Pancreas (tissue), 10 donors: ENCODE results near the gene TNRC6B. TPM values are rescaled to one million over a fixed set of nuclear protein-coding genes. Genes with fewer than 3 reads are reported as not detected.

Experiments used
- ATAC-seq, 4 donors: fragments of 200-7000 bp; cut with Tn5 transposase; one replicate each; pipeline versions ENCODE4 v1.8.0 to v1.9.1; 2020; ENCODE audit warnings: mild to moderate bottlenecking in 4 of 4, moderate library complexity in 4 of 4
- DNase-seq, 6 donors: peaks; one replicate each; pipeline ENCODE4 v3.0.0-alpha.2; 2020
- FAIRE-seq: peaks from 2 replicates; lab custom pipeline; 2012; peaks lifted over from hg19 to GRCh38; lab: Jason Lieb, UNC
- H3K27ac ChIP-seq, 4 donors: fragments of 200-600 bp; sonication (generic); 1 replicate in 3 of 4; 2 replicates in 1 of 4; pipeline versions ENCODE4 v1.5.0 to v1.8.0; 2020
- H3K27me3 ChIP-seq, 4 donors: fragments of 200-600 bp; one replicate each; pipeline ENCODE4 v1.8.0; 2021
- H3K36me3 ChIP-seq, 3 donors: fragments of 200-600 bp; sonication (generic) in 1 of 3; one replicate each; pipeline versions ENCODE4 v1.5.0 to v1.8.0; 2020 to 2021
- H3K4me1 ChIP-seq, 3 donors: fragments of 200-600 bp; one replicate each; pipeline ENCODE4 v1.8.0; 2021
- H3K4me3 ChIP-seq, 4 donors: fragments of 200-600 bp; sonication (generic) in 2 of 4; one replicate each; pipeline versions ENCODE4 v1.5.0 to v1.8.0; 2020 to 2021
- H3K9me3 ChIP-seq, 4 donors: fragments of 200-600 bp; one replicate each; pipeline ENCODE4 v1.8.0; 2021
- CTCF ChIP-seq, 4 donors: fragments of 200-600 bp; sonication (generic) in 3 of 4; IDR thresholded peaks; one replicate each; pipeline versions ENCODE4 v1.5.0 to v1.8.0; 2021; ENCODE audit warnings: antibody characterized with exemption in 4 of 4
- WGBS, 2 donors: extraction: QIAGEN DNeasy Blood & Tissue Kit; methylation state at CpG; one replicate each; pipeline ENCODE4 v1.1.7; 2013; 5-methylcytosine and 5-hydroxymethylcytosine counted together
- intact Hi-C, 3 donors: fragments of 100-400 bp; cut with DNase I; formaldehyde crosslinking; loops; one replicate each; pipeline versions ENCODE4 v1.11.1 to v1.14.2; 2022
- polyA plus RNA-seq, 2 donors: library from polyadenylated mRNA; stranded (reverse); fragments of 200-250 nt; gene quantifications; one replicate each; pipeline ENCODE4 v1.2.3, GENCODE V29; 2013
- total RNA-seq, 6 donors: library from RNA; stranded (reverse); fragmentation: NEBNext Ultra II Directional in 4 of 6; extraction: Animal tissue kit (Norgen Biotek cat#: 25700) in 4 of 6; gene quantifications; one replicate each; pipeline versions ENCODE4 v1.2.1 to v1.2.4, GENCODE V29; 2021 to 2023
- donor health status: healthy with polysubstance abuse.
- donor health status: DM: no; HTN: no; CAD: no; lungs with moderate emphysema.
- donor health status: DM: no; HTN: no; CAD: no.
- donor health status: control.
- donor health status: control.
- donor health status: Bipolar disorder and iron deficiency.
- donor health status: DM: yes; HTN: yes; CAD: no.
- donor health status: DM: no; HTN: no; CAD: no.
- donor health status: DM: no; HTN: no; CAD: no.
- donor health status: DM: yes; HTN: yes; CAD: no.

Gene TNRC6B
- total and polyA plus RNA-seq, 8 donors, result 2.2 to 31.3 (median 21.0) TPM

DNA sequence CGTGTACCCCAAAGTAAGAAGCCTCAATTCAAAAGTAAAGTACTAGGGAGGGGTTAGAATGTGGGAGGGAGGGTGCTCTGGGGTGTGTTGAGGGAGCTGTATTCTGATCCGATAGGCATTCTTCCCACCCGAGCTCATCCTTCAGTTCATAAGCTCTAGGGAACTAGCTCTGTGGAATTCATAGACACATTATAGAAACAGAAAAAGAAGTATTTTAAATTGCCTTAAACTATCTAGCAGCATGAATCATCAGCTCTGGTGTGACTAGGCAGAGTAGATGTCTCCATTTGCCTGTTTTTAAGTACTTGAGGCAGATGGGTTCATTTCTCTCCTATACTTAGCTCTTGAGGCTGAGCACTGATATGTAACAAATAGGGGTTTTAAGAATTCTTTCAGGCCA is 185.3 kb downstream of the TNRC6B start:
- TF ChIP-seq CTCF (IDR thresholded peaks at IDR 0.05), result no peak
- 87 to 88% methylated on average over 3 of the region's 3 CpGs for WGBS, 2 donors
- FAIRE-seq, result no peak

DNA sequence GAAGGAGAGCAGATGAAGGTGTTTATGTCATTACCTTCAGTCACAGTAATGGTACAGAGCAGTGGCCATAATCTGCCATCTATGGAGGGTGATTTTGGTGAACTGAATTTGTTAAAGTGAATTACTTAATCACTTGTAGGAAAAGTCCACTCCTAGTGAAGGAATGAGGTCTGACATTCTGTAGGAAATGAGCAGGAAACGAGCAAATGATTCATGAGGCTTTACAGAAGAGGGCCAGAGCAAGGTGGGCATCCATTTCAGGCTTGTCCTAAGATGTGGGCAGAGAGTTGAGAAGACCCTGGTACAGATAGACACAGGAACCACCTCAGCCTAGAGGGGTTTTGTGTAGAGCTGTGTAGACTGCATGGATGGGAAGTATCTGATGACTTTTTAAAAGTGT is 186.7 kb downstream of the TNRC6B start:
- no peak overlapping the region for H3K27ac ChIP-seq
- 85 to 97% methylated on average over 1 of the region's 1 CpG for WGBS, 2 donors
- FAIRE-seq, result no peak

More for the DNA sequence above, 185.3 kb downstream of the TNRC6B start:
- DNase-seq (no peak), ATAC-seq (no peak)
- Histone ChIP-seq H3K36me3 (peaks cover 26 to 85% (median 48%) of the 10 kb centered on the region in 3 donors), H3K9me3 (no peaks in the 10 kb centered on the region), H3K27me3 (no peaks in the 10 kb centered on the region), H3K27ac (no peak overlapping the region), H3K4me1 (no peaks in the 10 kb centered on the region), H3K4me3 (no peak overlapping the region)
- intact Hi-C loops, result no loop called here

DNA sequence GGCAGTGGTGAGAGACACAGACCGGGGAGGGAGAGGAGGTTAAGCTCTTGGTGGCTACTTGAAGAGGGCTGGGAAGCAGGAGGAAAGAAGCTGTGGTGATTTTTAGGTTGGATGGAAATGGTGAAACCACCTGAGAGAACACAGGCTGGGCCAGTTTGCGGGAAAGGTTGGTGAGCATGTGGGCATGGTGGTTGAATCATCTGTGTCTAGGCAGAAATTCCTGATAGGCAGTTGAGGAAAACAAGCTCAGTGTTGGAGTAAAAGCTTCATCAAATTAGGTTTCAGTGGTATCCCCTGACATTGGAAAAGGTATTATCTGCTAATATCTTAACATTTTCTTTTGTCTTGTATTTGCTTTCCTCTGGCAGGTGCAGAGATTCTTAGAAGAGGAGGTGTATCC is 188.3 kb downstream of the TNRC6B start:
- H3K27me3 ChIP-seq, result no peaks in the 10 kb centered on the region
- DNase-seq (no peak), FAIRE-seq (no peak), ATAC-seq (no peak)
- H3K9me3 ChIP-seq, result no peaks in the 10 kb centered on the region
- WGBS, 2 donors, result 96 to 97% methylated on average over 2 of the region's 2 CpGs
- H3K4me3 ChIP-seq, result no peak overlapping the region
- no peaks in the 10 kb centered on the region for H3K4me1 ChIP-seq
- H3K27ac ChIP-seq, result no peak overlapping the region
- H3K36me3 ChIP-seq, result peaks cover 18 to 56% (median 32%) of the 10 kb centered on the region in 3 donors
- intact Hi-C loops, result no loop called here
- no peak for TF ChIP-seq CTCF (IDR thresholded peaks at IDR 0.05)

More for the DNA sequence above, 186.7 kb downstream of the TNRC6B start:
- intact Hi-C loops, result no loop called here
- Histone ChIP-seq H3K36me3 (peaks cover 26 to 73% (median 42%) of the 10 kb centered on the region in 3 donors), H3K4me1 (no peaks in the 10 kb centered on the region), H3K4me3 (no peak overlapping the region), H3K9me3 (no peaks in the 10 kb centered on the region), H3K27me3 (no peaks in the 10 kb centered on the region)
- DNase-seq (no peak), ATAC-seq (no peak)
- TF ChIP-seq CTCF (IDR thresholded peaks at IDR 0.05), result no peak

GRCh38 chr22:40367342-40367741 is 189.6 kb downstream of the TNRC6B start:
- no peak for ATAC-seq
- peak overlapping the region in 2 of 4 donors; percentile 10 to 21 for H3K27ac ChIP-seq

More at GRCh38 chr22:40367342-40367741, 189.6 kb downstream of the TNRC6B start:
- H3K27me3 ChIP-seq, result no peaks in the 10 kb centered on the region
- peaks cover 13 to 44% (median 22%) of the 10 kb centered on the region in 3 donors for H3K36me3 ChIP-seq
- 55% methylated on average over 6 of the region's 6 CpGs for WGBS, 2 donors
- no peaks in the 10 kb centered on the region for H3K9me3 ChIP-seq
- H3K4me3 ChIP-seq, result no peak overlapping the region
- H3K4me1 ChIP-seq, result peaks cover 0 to 4% (median 2%) of the 10 kb centered on the region in 3 donors
- TF ChIP-seq CTCF (IDR thresholded peaks at IDR 0.05), result no peak
- FAIRE-seq (no peak), DNase-seq (no peak)
- intact Hi-C loops, result no loop called here
